D721Med (cell line): ENCODE data around the gene TMEM213.

Source experiments
- DNase-seq: peaks from one replicate; pipeline ENCODE4 v3.0.0; 2011; ENCODE audit warnings: low spot score; ENCODE audit not compliant: insufficient read length
- FAIRE-seq: peaks from 2 replicates; lab custom pipeline; 2011; peaks lifted over from hg19 to GRCh38; lab: Jason Lieb, UNC
- CTCF ChIP-seq: IDR thresholded peaks from 2 replicates; pipeline ENCODE4 v1.5.1; 2012; ENCODE audit warnings: mild to moderate bottlenecking, control low read depth; ENCODE audit not compliant: insufficient read depth; ENCODE audit errors: missing control alignments

Gene TMEM213

GRCh38 chr7:138852469-138852868 lies 54.7 kb downstream of the TMEM213 start:
- no peak for DNase-seq
- TF ChIP-seq CTCF, result no peak
- FAIRE-seq, result no peak

GRCh38 chr7:138853448-138853847 lies 55.7 kb downstream of the TMEM213 start:
- TF ChIP-seq CTCF, result no peak
- DNase-seq, result no peak
- no peak for FAIRE-seq

DNA sequence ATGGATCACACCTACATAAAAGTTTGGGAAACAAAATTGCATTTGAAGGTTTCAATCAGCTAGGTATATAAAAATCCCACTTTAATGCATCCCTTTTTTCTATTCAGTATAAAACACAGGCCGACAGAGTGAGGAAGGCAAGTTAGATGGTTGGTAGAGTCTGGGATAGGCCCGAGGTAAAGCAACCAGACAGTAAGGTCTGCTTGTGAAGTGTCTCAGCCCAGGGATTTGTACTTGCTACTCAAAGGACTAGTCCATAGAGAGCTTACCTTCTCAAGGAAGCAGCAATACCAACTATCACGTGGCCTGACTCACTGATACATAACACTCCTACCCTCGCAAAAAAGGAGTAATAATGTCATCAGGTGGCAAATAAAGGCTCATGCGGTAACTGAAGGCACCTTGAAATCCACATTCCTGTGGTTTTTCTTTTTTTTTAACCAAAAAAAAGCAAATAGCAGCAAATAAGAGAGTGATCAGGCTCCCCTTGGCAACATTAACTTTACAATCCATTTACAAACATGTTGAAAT lies 56.4 kb downstream of the TMEM213 start:
- TF ChIP-seq CTCF, result no peak
- no peak for DNase-seq
- FAIRE-seq, result no peak

DNA sequence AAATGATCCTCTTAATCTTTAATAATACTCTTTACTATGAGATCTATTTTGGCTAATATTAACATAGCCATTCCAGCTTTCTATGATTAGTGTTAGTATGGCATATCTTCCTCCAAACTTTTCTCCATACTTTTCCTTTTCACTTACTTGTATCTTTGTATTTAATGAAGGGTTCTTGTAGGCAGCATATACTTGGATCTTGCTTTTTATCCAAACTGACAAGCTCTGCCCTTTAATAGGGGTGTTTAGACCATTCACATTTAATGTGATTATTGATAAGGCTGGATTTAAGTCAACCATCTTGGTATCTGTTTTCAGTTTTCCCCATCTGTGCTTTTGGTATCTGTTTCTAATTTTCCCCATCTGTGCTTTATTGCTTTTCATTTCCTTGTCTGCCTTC lies 59.9 kb downstream of the TMEM213 start:
- no peak for TF ChIP-seq CTCF
- DNase-seq, result no peak
- FAIRE-seq, result no peak

DNA sequence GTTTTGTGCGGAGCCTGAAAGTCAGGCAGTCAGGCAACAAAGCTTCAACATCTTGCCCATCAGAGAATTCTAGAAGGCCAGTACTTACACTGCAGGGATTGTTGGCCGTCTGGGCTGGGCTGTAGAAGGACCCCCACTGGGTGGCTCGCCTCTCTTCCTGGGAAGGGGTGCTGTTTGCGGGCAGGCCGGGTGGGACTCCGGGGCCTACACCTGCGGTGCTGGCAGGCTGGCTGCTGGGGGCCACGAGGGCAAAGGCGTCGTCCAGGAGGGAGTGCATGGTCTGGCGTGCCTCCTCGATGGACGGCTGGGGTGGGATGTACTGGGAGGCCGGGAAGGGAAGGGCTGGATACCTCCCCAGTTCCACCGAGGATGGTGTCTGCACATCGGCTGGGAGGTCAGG lies 63.3 kb downstream of the TMEM213 start:
- TF ChIP-seq CTCF, result no peak
- FAIRE-seq (no peak), DNase-seq (no peak)

GRCh38 chr7:138863931-138864330 lies 66.1 kb downstream of the TMEM213 start:
- DNase-seq (no peak), FAIRE-seq (no peak)
- no peak for TF ChIP-seq CTCF

GRCh38 chr7:138864667-138865066 lies 66.9 kb downstream of the TMEM213 start:
- DNase-seq (no peak), FAIRE-seq (no peak)
- no peak for TF ChIP-seq CTCF
